GM12875 (cell line): Measurements from ENCODE around the gene ZBTB32.
"Not testable (repeated sequence)": the region's sequence is repeated elsewhere in the genome, so short reads cannot be mapped to it uniquely, and the experiment has no call there.

ENCODE experiments used
- H3K4me3 ChIP-seq: one replicate; pipeline ENCODE4 v1.5.1; 2011; ENCODE audit warnings: low read depth, low read length, control low read depth
- CTCF ChIP-seq: IDR thresholded peaks from 2 replicates; pipeline ENCODE4 v1.5.1; 2011; ENCODE audit warnings: low read depth, mild to moderate bottlenecking, control low read depth, inconsistent platforms, low read length, moderate library complexity, borderline replicate concordance; ENCODE audit not compliant: insufficient read depth

Gene ZBTB32

GRCh38 chr19:35673121-35673804, 31.1 kb upstream of the ZBTB32 start:
- peak overlapping the region; percentile 18 for H3K4me3 ChIP-seq
- no peak for TF ChIP-seq CTCF

GRCh38 chr19:35675589-35676140, 28.7 kb upstream of the ZBTB32 start:
- TF ChIP-seq CTCF, result no peak

GRCh38 chr19:35689836-35690235, 14.5 kb upstream of the ZBTB32 start:
- H3K4me3 ChIP-seq, result no peak overlapping the region
- no peak for TF ChIP-seq CTCF

More at GRCh38 chr19:35675589-35676140, 28.7 kb upstream of the ZBTB32 start:
- no peak overlapping the region for H3K4me3 ChIP-seq

GRCh38 chr19:35691106-35691505, 13.3 kb upstream of the ZBTB32 start:
- H3K4me3 ChIP-seq, result not testable (repeated sequence)

- no peak for TF ChIP-seq CTCF
Observed at GRCh38 chr19:35692010-35692409, 12.3 kb upstream of the ZBTB32 start.

GRCh38 chr19:35693422-35693821, 10.9 kb upstream of the ZBTB32 start:
- no peak overlapping the region for H3K4me3 ChIP-seq
- no peak for TF ChIP-seq CTCF

More at GRCh38 chr19:35692010-35692409, 12.3 kb upstream of the ZBTB32 start:
- H3K4me3 ChIP-seq, result no peak overlapping the region

- TF ChIP-seq CTCF, result peak; percentile 98
Observed at GRCh38 chr19:35693835-35694599, 10.3 kb upstream of the ZBTB32 start.

More at GRCh38 chr19:35693835-35694599, 10.3 kb upstream of the ZBTB32 start:
- no peak overlapping the region for H3K4me3 ChIP-seq
